Skin of body (tissue), 2 donors: ENCODE data around the gene SOX14. TPM values are rescaled to one million over a fixed set of nuclear protein-coding genes. Genes with fewer than 3 reads are reported as not detected.

Experiments used
- DNase-seq: peaks from one replicate; lab custom pipeline; 2025; lab: John Stamatoyannopoulos, UW
- total RNA-seq: library from RNA; depleted of rRNA; stranded (reverse); fragments of >200 nt; gene quantifications from one replicate; pipeline ENCODE4 v1.2.3, GENCODE V29; 2014

Gene SOX14
- total RNA-seq, 1 donor from 2014 or later = not detected

- no peak for DNase-seq
Observed at GRCh38 chr3:137768361-137769321, 4.5 kb downstream of the SOX14 start.

- DNase-seq = no peak
Observed at GRCh38 chr3:137769322-137770065, 5.4 kb downstream of the SOX14 start.

- DNase-seq = no peak
Observed at GRCh38 chr3:137770066-137770834, 6.1 kb downstream of the SOX14 start.

- no peak for DNase-seq
Observed at GRCh38 chr3:137770835-137771399, 6.8 kb downstream of the SOX14 start.

GRCh38 chr3:137771401-137772213 lies 7.5 kb downstream of the SOX14 start:
- DNase-seq = no peak

- no peak for DNase-seq
Observed at GRCh38 chr3:137772214-137772955, 8.3 kb downstream of the SOX14 start.

- DNase-seq = no peak
Observed at GRCh38 chr3:137778941-137779340, 14.8 kb downstream of the SOX14 start.

GRCh38 chr3:137787529-137787928 lies 23.4 kb downstream of the SOX14 start:
- DNase-seq = no peak

- no peak for DNase-seq
Observed at GRCh38 chr3:137789236-137789635, 25.1 kb downstream of the SOX14 start.

- no peak for DNase-seq
Observed at GRCh38 chr3:137792626-137793271, 28.6 kb downstream of the SOX14 start.

- DNase-seq = no peak
Observed at GRCh38 chr3:137796993-137797392, 32.9 kb downstream of the SOX14 start.

GRCh38 chr3:137803215-137803614 lies 39.1 kb downstream of the SOX14 start:
- no peak for DNase-seq

- no peak for DNase-seq
Observed at GRCh38 chr3:137807998-137808397, 43.9 kb downstream of the SOX14 start.

GRCh38 chr3:137809509-137809908 lies 45.4 kb downstream of the SOX14 start:
- DNase-seq = no peak

- no peak for DNase-seq
Observed at GRCh38 chr3:137812023-137812422, 47.9 kb downstream of the SOX14 start.

GRCh38 chr3:137815251-137815650 lies 51.1 kb downstream of the SOX14 start:
- no peak for DNase-seq
